Vagina (tissue), 2 donors: Measurements from ENCODE around the gene NSG1. TPM values are rescaled to one million over a fixed set of nuclear protein-coding genes. Genes with fewer than 3 reads are reported as not detected.

Source experiments
- DNase-seq, 2 donors: peaks; one replicate each; pipeline ENCODE4 v3.0.0-alpha.2; 2017; ENCODE audit errors: extremely low spot score in 2 of 2
- H3K27ac ChIP-seq: fragments of 200-600 bp; sonication (generic); one replicate; pipeline ENCODE4 v1.5.1; 2019
- H3K27me3 ChIP-seq: fragments of 200-600 bp; sonication (generic); one replicate; pipeline ENCODE4 v1.5.1; 2019
- H3K36me3 ChIP-seq, 2 donors: fragments of 200-600 bp; sonication (generic); one replicate each; pipeline ENCODE4 v1.5.1; 2017 to 2019
- H3K4me1 ChIP-seq: fragments of 200-600 bp; sonication (generic); one replicate; pipeline ENCODE4 v1.5.1; 2019
- H3K4me3 ChIP-seq, 2 donors: fragments of 200-600 bp; sonication (generic); 1 replicate in 1 of 2; 2 replicates in 1 of 2; pipeline ENCODE4 v1.5.1; 2016 to 2019
- H3K9me3 ChIP-seq: fragments of 200-600 bp; sonication (generic); one replicate; pipeline ENCODE4 v1.5.1; 2019
- CTCF ChIP-seq, 3 experiments: fragments of 450-650 bp in 2 of 3; fragments of 200-600 bp in 1 of 3; sonication (generic) in 1 of 3; IDR thresholded peaks; one replicate each; pipeline ENCODE4 v1.5.1; 2017 to 2019; ENCODE audit warnings: antibody characterized with exemption in 3 of 3, mild to moderate bottlenecking in 2 of 3, moderate library complexity in 2 of 3
- POLR2A ChIP-seq, 2 donors: fragments of 450-650 bp; IDR thresholded peaks; one replicate each; pipeline ENCODE4 v1.6.1; 2017; ENCODE audit warnings: antibody characterized with exemption in 2 of 2, mild to moderate bottlenecking in 2 of 2, moderate library complexity in 2 of 2
- POLR2AphosphoS5 ChIP-seq, 2 donors: sonication (generic); formaldehyde crosslinking; IDR thresholded peaks; one replicate each; pipeline ENCODE4 v1.9.0; 2017; ENCODE audit warnings: antibody characterized with exemption in 2 of 2, mild to moderate bottlenecking in 2 of 2, low read depth in 1 of 2; ENCODE audit not compliant: insufficient read depth in 1 of 2
- intact Hi-C: fragments of 100-400 bp; cut with DNase I; formaldehyde crosslinking; loops from one replicate; pipeline ENCODE4 v1.15.1; 2023
- total RNA-seq: library from RNA; depleted of rRNA; stranded (reverse); fragments of >200 nt; gene quantifications from one replicate; pipeline ENCODE4 v1.2.3, GENCODE V29; 2016

The NSG1 gene
- 32.9 TPM for total RNA-seq

GRCh38 chr4:4386736-4387392 lies at the start of gene NSG1:
NSG1 (plus strand) TSS chr4:4387102; CDS start chr4:4387630, 528 bp downstream.
- intact Hi-C loops = no loop called here
- peaks cover 32% of the 10 kb centered on the region for H3K4me1 ChIP-seq
- no peaks in the 10 kb centered on the region for H3K27me3 ChIP-seq
- no peak within 1 kb of the TSS for H3K27ac ChIP-seq
- no peaks in the 10 kb centered on the region for H3K9me3 ChIP-seq
- DNase-seq = no peak
- TF ChIP-seq CTCF (IDR thresholded peaks at IDR 0.05) (no peak), POLR2AphosphoS5 (IDR thresholded peaks at IDR 0.05; ENCODE audit: insufficient read depth in 1 of 2, low read depth in 1 of 2) (no peak), POLR2A (IDR thresholded peaks at IDR 0.05) (no peak)
- no peaks in the 10 kb centered on the region for H3K36me3 ChIP-seq
- H3K4me3 ChIP-seq = peak within 1 kb of the TSS; percentile 52 to 60

- Histone ChIP-seq H3K36me3 (no peaks in the 10 kb centered on the region), H3K27me3 (no peaks in the 10 kb centered on the region), H3K27ac (no peak overlapping the region), H3K4me1 (no peaks in the 10 kb centered on the region), H3K4me3 (no peak overlapping the region), H3K9me3 (no peaks in the 10 kb centered on the region)
- TF ChIP-seq POLR2AphosphoS5 (IDR thresholded peaks at IDR 0.05; ENCODE audit: insufficient read depth in 1 of 2, low read depth in 1 of 2) (no peak), POLR2A (IDR thresholded peaks at IDR 0.05) (no peak), CTCF (IDR thresholded peaks at IDR 0.05) (no peak)
- intact Hi-C loops = no loop called here
- no peak for DNase-seq
Measured at GRCh38 chr4:4338210-4339001, 48.5 kb upstream of the NSG1 start.

- TF ChIP-seq POLR2A (IDR thresholded peaks at IDR 0.05) = no peak
- no peak for TF ChIP-seq POLR2AphosphoS5 (IDR thresholded peaks at IDR 0.05; ENCODE audit: insufficient read depth in 1 of 2, low read depth in 1 of 2)
- TF ChIP-seq CTCF (IDR thresholded peaks at IDR 0.05) = no peak
- no peaks in the 10 kb centered on the region for H3K9me3 ChIP-seq
- intact Hi-C loops = no loop called here
- no peaks in the 10 kb centered on the region for H3K36me3 ChIP-seq
- DNase-seq = no peak
- no peaks in the 10 kb centered on the region for H3K4me1 ChIP-seq
- H3K4me3 ChIP-seq = no peak overlapping the region
- H3K27ac ChIP-seq = no peak overlapping the region
- H3K27me3 ChIP-seq = no peaks in the 10 kb centered on the region
Measured at GRCh38 chr4:4339504-4340085, 47.3 kb upstream of the NSG1 start.

- H3K27me3 ChIP-seq = no peaks in the 10 kb centered on the region
- no peaks in the 10 kb centered on the region for H3K36me3 ChIP-seq
- no peaks in the 10 kb centered on the region for H3K9me3 ChIP-seq
- no peaks in the 10 kb centered on the region for H3K4me1 ChIP-seq
- no peak overlapping the region for H3K27ac ChIP-seq
- H3K4me3 ChIP-seq = no peak overlapping the region
- intact Hi-C loops = no loop called here
- no peak for TF ChIP-seq POLR2A (IDR thresholded peaks at IDR 0.05)
- TF ChIP-seq POLR2AphosphoS5 (IDR thresholded peaks at IDR 0.05; ENCODE audit: insufficient read depth in 1 of 2, low read depth in 1 of 2) = no peak
- no peak for TF ChIP-seq CTCF (IDR thresholded peaks at IDR 0.05)
- DNase-seq = no peak
Measured at GRCh38 chr4:4341861-4342650, 44.8 kb upstream of the NSG1 start.
